ENCODE data around the gene TAF9B. TPM values are rescaled to one million over a fixed set of nuclear protein-coding genes. Genes with fewer than 3 reads are reported as not detected.
"Not testable (repeated sequence)": the region's sequence is repeated elsewhere in the genome, so short reads cannot be mapped to it uniquely, and the experiment has no call there.

Gene TAF9B
- total and polyA plus RNA-seq, 8 donors, result 3.2 to 75.4 (median 12.6) TPM

DNA sequence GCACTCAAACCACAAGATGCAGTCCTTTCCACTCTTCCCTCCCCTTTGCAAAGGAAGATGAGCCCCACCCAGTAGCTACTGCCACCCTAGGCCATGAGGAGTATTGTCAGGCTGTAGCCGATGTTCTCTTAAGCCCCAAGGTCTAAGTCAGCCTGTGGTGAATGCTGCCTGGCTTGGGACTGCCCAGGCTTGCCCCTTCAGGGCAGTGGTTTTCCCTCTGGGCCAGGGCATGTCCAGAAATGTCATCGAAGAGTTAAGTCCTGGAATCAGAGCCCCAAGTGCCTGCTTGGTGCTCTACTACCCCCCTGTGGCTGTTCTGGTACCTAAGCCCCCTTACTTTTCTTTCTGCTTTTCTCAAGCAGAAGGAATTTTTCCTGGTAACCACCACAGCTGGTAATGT is 47.2 kb downstream of the TAF9B start:
- H3K27ac ChIP-seq, result no peak overlapping the region
- intact Hi-C loops (cut with DNase I; ENCODE audit: low total_unique reads), result no loop called here

GRCh38 chrX:78081413-78081812 is 58.0 kb downstream of the TAF9B start:
- H3K4me3 ChIP-seq; H3K27ac ChIP-seq; intact Hi-C loops (cut with DNase I; ENCODE audit: low total_unique reads); H3K36me3 ChIP-seq; DNase-seq; H3K27me3 ChIP-seq; H3K4me1 ChIP-seq: not testable (repeated sequence)
- peaks cover 0 to 12% (median under 1%) of the 10 kb centered on the region in 4 donors for H3K9me3 ChIP-seq
- 83 to 91% (median 89%) methylated on average over 6 of the region's 6 CpGs for WGBS, 5 donors

More for the DNA sequence above, 47.2 kb downstream of the TAF9B start:
- TF ChIP-seq, protein P1, sequence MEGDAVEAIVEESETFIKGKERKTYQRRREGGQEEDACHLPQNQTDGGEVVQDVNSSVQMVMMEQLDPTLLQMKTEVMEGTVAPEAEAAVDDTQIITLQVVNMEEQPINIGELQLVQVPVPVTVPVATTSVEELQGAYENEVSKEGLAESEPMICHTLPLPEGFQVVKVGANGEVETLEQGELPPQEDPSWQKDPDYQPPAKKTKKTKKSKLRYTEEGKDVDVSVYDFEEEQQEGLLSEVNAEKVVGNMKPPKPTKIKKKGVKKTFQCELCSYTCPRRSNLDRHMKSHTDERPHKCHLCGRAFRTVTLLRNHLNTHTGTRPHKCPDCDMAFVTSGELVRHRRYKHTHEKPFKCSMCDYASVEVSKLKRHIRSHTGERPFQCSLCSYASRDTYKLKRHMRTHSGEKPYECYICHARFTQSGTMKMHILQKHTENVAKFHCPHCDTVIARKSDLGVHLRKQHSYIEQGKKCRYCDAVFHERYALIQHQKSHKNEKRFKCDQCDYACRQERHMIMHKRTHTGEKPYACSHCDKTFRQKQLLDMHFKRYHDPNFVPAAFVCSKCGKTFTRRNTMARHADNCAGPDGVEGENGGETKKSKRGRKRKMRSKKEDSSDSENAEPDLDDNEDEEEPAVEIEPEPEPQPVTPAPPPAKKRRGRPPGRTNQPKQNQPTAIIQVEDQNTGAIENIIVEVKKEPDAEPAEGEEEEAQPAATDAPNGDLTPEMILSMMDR (IDR thresholded peaks at IDR 0.05), result peak in 1 of 7 experiments; percentile 8
- no peak for TF ChIP-seq POLR2AphosphoS5 (IDR thresholded peaks at IDR 0.05)
- 34 to 69% (median 39%) methylated on average over 2 of the region's 2 CpGs for WGBS, 5 donors
- no peak overlapping the region for H3K4me3 ChIP-seq
- no peaks in the 10 kb centered on the region for H3K36me3 ChIP-seq
- no peaks in the 10 kb centered on the region for H3K27me3 ChIP-seq
- peak in 1 of 2 donors; percentile 39 for DNase-seq
- H3K4me1 ChIP-seq, result no peaks in the 10 kb centered on the region
- peaks cover 0 to 8% (median 2%) of the 10 kb centered on the region in 4 donors for H3K9me3 ChIP-seq

Other genes with a start within 250 kb of the TAF9B start
- gene MAGT1, start 244.2 kb downstream of the TAF9B start, total RNA-seq, result 100 to 1,000 TPM in 1 of 5 donors, 10 to 100 TPM in 4; 16.1 to 135 (median 28.8) TPM
- gene MAGT1, start 244.2 kb downstream of the TAF9B start, polyA plus RNA-seq, result 10 to 100 TPM in 2 of 3 donors, 1 to 10 TPM in 1; 6.1 to 19.0 (median 10.1) TPM
- 1,000 to 10,000 TPM in 1 of 5 donors, 100 to 1,000 TPM in 3, 10 to 100 TPM in 1; 75.0 to 1,019 (median 279) TPM for gene COX7B, start 240.2 kb downstream of the TAF9B start, total RNA-seq
- gene COX7B, start 240.2 kb downstream of the TAF9B start, polyA plus RNA-seq, result 1,000 to 10,000 TPM; 1,038 to 1,320 (median 1,175) TPM
- 10 to 100 TPM in 2 of 5 donors, 1 to 10 TPM in 3; 3.5 to 38.2 (median 9.8) TPM for gene ATP7A, start 229.0 kb downstream of the TAF9B start, total RNA-seq
- 1 to 10 TPM in 1 of 3 donors, under 1 TPM in 2; 0.76 to 1.5 (median 0.87) TPM for gene ATP7A, start 229.0 kb downstream of the TAF9B start, polyA plus RNA-seq
- not detected for gene PGAM4, start 170.0 kb downstream of the TAF9B start, total RNA-seq
- gene PGAM4, start 170.0 kb downstream of the TAF9B start, polyA plus RNA-seq, result not detected
- gene PGK1, start 35.4 kb downstream of the TAF9B start, total RNA-seq, result 100 to 1,000 TPM in 3 of 5 donors, 10 to 100 TPM in 2; 29.3 to 207 (median 104) TPM
- gene PGK1, start 35.4 kb downstream of the TAF9B start, polyA plus RNA-seq, result 100 to 1,000 TPM; 122 to 150 (median 128) TPM
- gene CYSLTR1, start 188.0 kb upstream of the TAF9B start, total RNA-seq, result 1 to 10 TPM in 2 of 5 donors, under 1 TPM in 2, not detected in 1; 0.58 to 7.1 (median 2.5) TPM
- gene CYSLTR1, start 188.0 kb upstream of the TAF9B start, polyA plus RNA-seq, result 1 to 10 TPM in 1 of 3 donors, under 1 TPM in 2; 0.44 to 2.7 (median 0.63) TPM